Lower leg skin (tissue), 3 donors: ENCODE measurements around the gene GATA2.

Source experiments
- CTCF ChIP-seq, 3 donors: fragments of 450-650 bp; IDR thresholded peaks; one replicate each; pipeline ENCODE4 v1.5.1; 2016; ENCODE audit warnings: antibody characterized with exemption in 3 of 3, mild to moderate bottlenecking in 3 of 3, moderate library complexity in 2 of 3
- POLR2A ChIP-seq, 2 donors: fragments of 450-650 bp; IDR thresholded peaks; one replicate each; pipeline ENCODE4 v1.6.1; 2016 to 2017; ENCODE audit warnings: antibody characterized with exemption in 2 of 2, mild to moderate bottlenecking in 1 of 2, moderate library complexity in 1 of 2

- no peak for TF ChIP-seq CTCF (IDR thresholded peaks at IDR 0.05)
- no peak for TF ChIP-seq POLR2A (IDR thresholded peaks at IDR 0.05)
Observed at GRCh38 chr3:128438488-128439072, 54.4 kb downstream of the GATA2 start.
